ENCODE measurements around the gene PITPNC1. TPM values are rescaled to one million over a fixed set of nuclear protein-coding genes. Genes with fewer than 3 reads are reported as not detected.

Gene PITPNC1
- total RNA-seq, 1 donor from 2014 or later, result 8.1 TPM

GRCh38 chr17:67442787-67443624 lies 65.9 kb downstream of the PITPNC1 start:
- Histone ChIP-seq H3K4me3 (no peak overlapping the region), H3K27ac (no peak overlapping the region), H3K9me3 (no peaks in the 10 kb centered on the region), H3K27me3 (no peaks in the 10 kb centered on the region), H3K36me3 (no peaks in the 10 kb centered on the region), H3K4me1 (peaks cover 28% of the 10 kb centered on the region)
- intact Hi-C loops (cut with DNase I), result no loop called here
- no peak for DNase-seq (ENCODE audit: extremely low spot score in 2 of 2)
- no peak for TF ChIP-seq POLR2A (IDR thresholded peaks at IDR 0.05)
- TF ChIP-seq, protein P1, sequence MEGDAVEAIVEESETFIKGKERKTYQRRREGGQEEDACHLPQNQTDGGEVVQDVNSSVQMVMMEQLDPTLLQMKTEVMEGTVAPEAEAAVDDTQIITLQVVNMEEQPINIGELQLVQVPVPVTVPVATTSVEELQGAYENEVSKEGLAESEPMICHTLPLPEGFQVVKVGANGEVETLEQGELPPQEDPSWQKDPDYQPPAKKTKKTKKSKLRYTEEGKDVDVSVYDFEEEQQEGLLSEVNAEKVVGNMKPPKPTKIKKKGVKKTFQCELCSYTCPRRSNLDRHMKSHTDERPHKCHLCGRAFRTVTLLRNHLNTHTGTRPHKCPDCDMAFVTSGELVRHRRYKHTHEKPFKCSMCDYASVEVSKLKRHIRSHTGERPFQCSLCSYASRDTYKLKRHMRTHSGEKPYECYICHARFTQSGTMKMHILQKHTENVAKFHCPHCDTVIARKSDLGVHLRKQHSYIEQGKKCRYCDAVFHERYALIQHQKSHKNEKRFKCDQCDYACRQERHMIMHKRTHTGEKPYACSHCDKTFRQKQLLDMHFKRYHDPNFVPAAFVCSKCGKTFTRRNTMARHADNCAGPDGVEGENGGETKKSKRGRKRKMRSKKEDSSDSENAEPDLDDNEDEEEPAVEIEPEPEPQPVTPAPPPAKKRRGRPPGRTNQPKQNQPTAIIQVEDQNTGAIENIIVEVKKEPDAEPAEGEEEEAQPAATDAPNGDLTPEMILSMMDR (IDR thresholded peaks at IDR 0.05), result no peak
- TF ChIP-seq POLR2AphosphoS5 (IDR thresholded peaks at IDR 0.05; ENCODE audit: insufficient read depth in 1 of 2, low read depth in 1 of 2), result no peak

- Histone ChIP-seq H3K9me3 (no peaks in the 10 kb centered on the region), H3K36me3 (no peaks in the 10 kb centered on the region), H3K27ac (peak overlapping the region; percentile 61), H3K27me3 (no peaks in the 10 kb centered on the region), H3K4me3 (no peak overlapping the region), H3K4me1 (peaks cover 28% of the 10 kb centered on the region)
- intact Hi-C loops (cut with DNase I), result no loop called here
- DNase-seq (ENCODE audit: extremely low spot score in 2 of 2), result no peak
- no peak for TF ChIP-seq POLR2A (IDR thresholded peaks at IDR 0.05)
- TF ChIP-seq POLR2AphosphoS5 (IDR thresholded peaks at IDR 0.05; ENCODE audit: insufficient read depth in 1 of 2, low read depth in 1 of 2), result no peak
- TF ChIP-seq, protein P1 (IDR thresholded peaks at IDR 0.05), result no peak
These were observed 67.0 kb downstream of the PITPNC1 start for GRCh38 chr17:67443931-67444595.

DNA sequence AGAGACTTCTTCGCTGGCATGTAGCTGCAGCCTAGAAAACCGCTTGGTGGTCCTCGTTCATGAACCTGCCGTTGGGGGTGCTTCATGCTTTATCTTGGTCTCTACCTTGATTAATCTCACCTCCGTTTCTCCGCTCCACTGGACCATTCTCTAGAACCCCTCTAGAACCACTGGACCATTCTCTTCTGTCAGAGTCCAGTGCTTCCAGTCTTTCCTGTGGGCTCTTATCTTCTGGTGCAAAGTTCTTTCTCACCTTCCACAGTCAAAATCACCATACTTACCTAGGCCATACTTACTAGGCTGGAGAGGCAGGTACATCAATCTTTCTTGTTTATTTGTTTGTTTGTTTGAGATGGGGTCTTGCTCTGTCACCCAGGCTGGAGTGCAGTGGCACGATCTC lies 71.4 kb downstream of the PITPNC1 start:
- H3K27me3 ChIP-seq, result no peaks in the 10 kb centered on the region
- H3K27ac ChIP-seq, result no peak overlapping the region
- TF ChIP-seq, protein P1 (IDR thresholded peaks at IDR 0.05), result no peak
- TF ChIP-seq POLR2AphosphoS5 (IDR thresholded peaks at IDR 0.05; ENCODE audit: insufficient read depth in 1 of 2, low read depth in 1 of 2) (no peak), POLR2A (IDR thresholded peaks at IDR 0.05) (no peak)
- H3K4me3 ChIP-seq, result no peak overlapping the region
- H3K4me1 ChIP-seq, result peaks cover 18% of the 10 kb centered on the region
- H3K9me3 ChIP-seq, result no peaks in the 10 kb centered on the region
- intact Hi-C loops (cut with DNase I), result no loop called here
- H3K36me3 ChIP-seq, result no peaks in the 10 kb centered on the region
- DNase-seq (ENCODE audit: extremely low spot score in 2 of 2), result no peak

DNA sequence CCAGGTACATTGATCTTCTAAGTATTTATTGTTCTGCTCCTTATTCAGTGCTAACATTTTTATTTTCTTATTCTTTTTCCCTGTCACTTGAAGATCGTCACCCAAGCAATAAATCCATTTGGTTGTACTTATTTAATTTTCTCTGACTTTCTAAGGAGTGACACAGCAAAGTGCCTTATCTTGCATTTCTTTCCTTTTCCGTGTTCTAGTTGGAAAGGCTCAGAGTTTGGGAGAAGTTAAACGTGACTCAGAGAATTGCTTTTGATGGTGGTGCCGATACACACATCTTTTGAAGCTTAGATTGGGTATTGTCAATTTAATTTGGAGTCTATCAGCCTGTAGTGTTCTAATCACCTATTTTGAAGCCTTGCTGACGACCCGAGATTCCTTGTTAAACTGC lies 72.0 kb downstream of the PITPNC1 start:
- no peak overlapping the region for H3K27ac ChIP-seq
- intact Hi-C loops (cut with DNase I), result no loop called here
- H3K9me3 ChIP-seq, result no peaks in the 10 kb centered on the region

More for the DNA sequence above, 72.0 kb downstream of the PITPNC1 start:
- H3K4me3 ChIP-seq, result no peak overlapping the region
- peaks cover 12% of the 10 kb centered on the region for H3K4me1 ChIP-seq
- no peaks in the 10 kb centered on the region for H3K36me3 ChIP-seq
- no peak for TF ChIP-seq POLR2AphosphoS5 (IDR thresholded peaks at IDR 0.05; ENCODE audit: insufficient read depth in 1 of 2, low read depth in 1 of 2)
- no peak for TF ChIP-seq POLR2A (IDR thresholded peaks at IDR 0.05)
- TF ChIP-seq, protein P1 (IDR thresholded peaks at IDR 0.05), result no peak
- H3K27me3 ChIP-seq, result no peaks in the 10 kb centered on the region
- no peak for DNase-seq (ENCODE audit: extremely low spot score in 2 of 2)
